ENCODE data around the gene MED9. TPM values are rescaled to one million over a fixed set of nuclear protein-coding genes. Genes with fewer than 3 reads are reported as not detected.

The MED9 gene
- total RNA-seq, 4 donors from 2014 or later = 14.6 to 22.6 (median 17.4) TPM

GRCh38 chr17:17523731-17524490 lies 47.1 kb downstream of the MED9 start:
- Histone ChIP-seq H3K27me3 (no peaks in the 10 kb centered on the region), H3K36me3 (peaks cover 13% of the 10 kb centered on the region), H3K27ac (no peak overlapping the region), H3K4me3 (no peak overlapping the region), H3K4me1 (no peaks in the 10 kb centered on the region), H3K9me3 (no peaks in the 10 kb centered on the region)
- TF ChIP-seq POLR2AphosphoS5 (IDR thresholded peaks at IDR 0.05) (no peak), EP300 (IDR thresholded peaks at IDR 0.05) (no peak), POLR2A (IDR thresholded peaks at IDR 0.05) (no peak)
- TF ChIP-seq, protein P1, sequence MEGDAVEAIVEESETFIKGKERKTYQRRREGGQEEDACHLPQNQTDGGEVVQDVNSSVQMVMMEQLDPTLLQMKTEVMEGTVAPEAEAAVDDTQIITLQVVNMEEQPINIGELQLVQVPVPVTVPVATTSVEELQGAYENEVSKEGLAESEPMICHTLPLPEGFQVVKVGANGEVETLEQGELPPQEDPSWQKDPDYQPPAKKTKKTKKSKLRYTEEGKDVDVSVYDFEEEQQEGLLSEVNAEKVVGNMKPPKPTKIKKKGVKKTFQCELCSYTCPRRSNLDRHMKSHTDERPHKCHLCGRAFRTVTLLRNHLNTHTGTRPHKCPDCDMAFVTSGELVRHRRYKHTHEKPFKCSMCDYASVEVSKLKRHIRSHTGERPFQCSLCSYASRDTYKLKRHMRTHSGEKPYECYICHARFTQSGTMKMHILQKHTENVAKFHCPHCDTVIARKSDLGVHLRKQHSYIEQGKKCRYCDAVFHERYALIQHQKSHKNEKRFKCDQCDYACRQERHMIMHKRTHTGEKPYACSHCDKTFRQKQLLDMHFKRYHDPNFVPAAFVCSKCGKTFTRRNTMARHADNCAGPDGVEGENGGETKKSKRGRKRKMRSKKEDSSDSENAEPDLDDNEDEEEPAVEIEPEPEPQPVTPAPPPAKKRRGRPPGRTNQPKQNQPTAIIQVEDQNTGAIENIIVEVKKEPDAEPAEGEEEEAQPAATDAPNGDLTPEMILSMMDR (IDR thresholded peaks at IDR 0.05) = no peak
- no peak for DNase-seq (ENCODE audit: low spot score in 2 of 2)
- WGBS = 95% methylated on average over 19 of the region's 19 CpGs

DNA sequence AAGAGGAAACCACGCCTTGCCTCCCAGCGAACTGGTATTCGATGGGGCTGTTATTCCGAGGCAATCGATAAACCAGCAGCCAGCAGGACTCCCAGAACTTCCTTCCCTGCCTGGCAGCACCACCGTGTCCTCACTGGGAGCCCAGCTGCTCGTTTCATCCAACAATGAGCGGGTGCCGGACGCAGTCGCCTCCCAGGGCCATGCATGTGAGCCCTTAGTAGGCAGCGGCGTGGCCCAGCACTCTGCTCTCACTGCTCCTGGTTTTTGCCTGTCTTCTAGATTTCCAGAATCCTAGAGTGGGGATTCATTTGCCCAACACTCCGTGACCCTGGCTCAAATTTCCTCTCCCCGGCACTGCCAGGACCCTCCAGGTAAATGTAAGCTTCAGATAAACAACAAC lies 48.5 kb downstream of the MED9 start:
- 89% methylated on average over 15 of the region's 15 CpGs for WGBS
- Histone ChIP-seq H3K4me1 (no peaks in the 10 kb centered on the region), H3K4me3 (no peak overlapping the region), H3K9me3 (no peaks in the 10 kb centered on the region), H3K36me3 (peaks cover 13% of the 10 kb centered on the region), H3K27me3 (no peaks in the 10 kb centered on the region), H3K27ac (no peak overlapping the region)
- no peak for DNase-seq (ENCODE audit: low spot score in 2 of 2)
- TF ChIP-seq POLR2A (IDR thresholded peaks at IDR 0.05) (no peak), POLR2AphosphoS5 (IDR thresholded peaks at IDR 0.05) (no peak), EP300 (IDR thresholded peaks at IDR 0.05) (no peak)
- TF ChIP-seq, protein P1 (IDR thresholded peaks at IDR 0.05) = no peak

DNA sequence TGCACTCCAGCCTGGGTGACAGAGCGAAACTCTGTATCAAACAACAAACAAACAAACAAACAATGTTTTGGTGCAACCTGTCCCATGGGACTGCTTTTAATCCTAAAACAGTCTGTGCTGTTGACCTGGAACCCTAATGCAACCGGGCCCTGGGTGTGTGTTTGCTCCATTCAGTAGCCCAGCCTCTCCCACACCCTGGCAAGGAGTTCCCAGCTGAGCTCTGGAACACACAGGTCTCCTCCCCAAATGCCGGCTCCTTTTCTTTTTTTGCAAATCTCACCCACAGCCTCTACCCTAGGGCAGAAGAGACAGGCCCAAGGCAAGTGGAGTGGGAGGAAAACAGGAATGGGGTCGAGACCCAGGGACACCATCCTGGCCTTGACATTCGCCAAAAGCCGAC lies 49.2 kb downstream of the MED9 start:
- Histone ChIP-seq H3K27me3 (no peaks in the 10 kb centered on the region), H3K4me1 (no peaks in the 10 kb centered on the region), H3K9me3 (no peaks in the 10 kb centered on the region), H3K27ac (no peak overlapping the region), H3K36me3 (peaks cover 9% of the 10 kb centered on the region), H3K4me3 (no peak overlapping the region)
- 73% methylated on average over 5 of the region's 6 CpGs for WGBS
- TF ChIP-seq POLR2AphosphoS5 (IDR thresholded peaks at IDR 0.05) (no peak), POLR2A (IDR thresholded peaks at IDR 0.05) (no peak), EP300 (IDR thresholded peaks at IDR 0.05) (no peak)
- TF ChIP-seq, protein P1 (IDR thresholded peaks at IDR 0.05) = no peak
- no peak for DNase-seq (ENCODE audit: low spot score in 2 of 2)

DNA sequence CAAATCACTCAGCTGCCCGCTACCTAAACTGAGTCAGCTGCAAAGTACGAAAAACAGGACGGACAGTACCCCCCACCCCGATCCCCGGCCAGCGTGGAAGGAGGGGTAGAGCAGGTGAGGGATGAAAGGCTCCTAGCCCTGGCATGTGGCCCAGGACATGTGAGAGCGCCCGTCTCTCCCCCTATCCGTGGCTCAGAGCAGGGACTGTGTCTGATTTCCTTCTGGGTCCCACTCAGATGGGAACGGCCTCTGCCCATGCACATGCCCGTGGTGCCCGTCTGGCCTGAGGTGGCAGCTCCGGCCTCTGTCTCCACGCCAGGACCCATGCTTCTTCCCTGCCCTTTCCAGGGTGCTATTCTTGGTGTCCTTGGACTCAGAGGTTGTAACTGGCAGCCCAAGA lies 49.6 kb downstream of the MED9 start:
- no peaks in the 10 kb centered on the region for H3K9me3 ChIP-seq
- H3K36me3 ChIP-seq = peaks cover 6% of the 10 kb centered on the region
- TF ChIP-seq POLR2AphosphoS5 (IDR thresholded peaks at IDR 0.05) (no peak), POLR2A (IDR thresholded peaks at IDR 0.05) (no peak), EP300 (IDR thresholded peaks at IDR 0.05) (no peak)
- TF ChIP-seq, protein P1 (IDR thresholded peaks at IDR 0.05) = no peak
- no peak for DNase-seq (ENCODE audit: low spot score in 2 of 2)
- H3K4me1 ChIP-seq = no peaks in the 10 kb centered on the region
- no peaks in the 10 kb centered on the region for H3K27me3 ChIP-seq
- no peak overlapping the region for H3K4me3 ChIP-seq
- WGBS = 67% methylated on average over 8 of the region's 14 CpGs
- H3K27ac ChIP-seq = no peak overlapping the region

DNA sequence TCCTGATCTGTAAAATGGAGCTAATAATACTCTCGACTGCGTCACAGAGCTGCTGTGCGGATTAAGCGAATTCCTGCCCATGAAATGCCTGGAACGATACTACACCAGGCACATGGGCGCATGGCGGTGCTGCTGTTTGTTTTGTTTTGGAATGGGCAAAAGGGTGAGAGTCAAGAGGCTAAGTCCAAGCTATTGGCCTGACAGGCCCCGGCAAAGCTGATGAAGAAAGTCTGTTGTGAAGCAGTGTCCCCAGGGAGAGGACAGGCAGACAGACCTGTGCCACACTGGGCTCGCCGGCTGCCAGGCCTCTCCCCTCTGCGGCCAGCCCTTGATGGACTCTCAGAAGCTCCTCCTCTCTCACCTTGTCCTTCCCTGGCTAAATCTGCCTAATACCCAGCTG lies 50.7 kb downstream of the MED9 start:
- TF ChIP-seq POLR2AphosphoS5 (IDR thresholded peaks at IDR 0.05) (no peak), EP300 (IDR thresholded peaks at IDR 0.05) (no peak)
- H3K36me3 ChIP-seq = no peaks in the 10 kb centered on the region
- DNase-seq (ENCODE audit: low spot score in 2 of 2) = no peak
- no peaks in the 10 kb centered on the region for H3K27me3 ChIP-seq
- H3K9me3 ChIP-seq = no peaks in the 10 kb centered on the region
- H3K4me1 ChIP-seq = no peaks in the 10 kb centered on the region
- H3K4me3 ChIP-seq = no peak overlapping the region
- H3K27ac ChIP-seq = no peak overlapping the region
- WGBS = 92% methylated on average over 9 of the region's 11 CpGs

Data from suprapubic skin (tissue), 4 donors.